NCI-H187 (cell line): Measurements from ENCODE around the gene DDAH2.

Experiments used
- DNase-seq, 2 experiments: peaks; one replicate each; lab custom pipeline; 2025; lab: John Stamatoyannopoulos, UW

DDAH2 gene

DNA sequence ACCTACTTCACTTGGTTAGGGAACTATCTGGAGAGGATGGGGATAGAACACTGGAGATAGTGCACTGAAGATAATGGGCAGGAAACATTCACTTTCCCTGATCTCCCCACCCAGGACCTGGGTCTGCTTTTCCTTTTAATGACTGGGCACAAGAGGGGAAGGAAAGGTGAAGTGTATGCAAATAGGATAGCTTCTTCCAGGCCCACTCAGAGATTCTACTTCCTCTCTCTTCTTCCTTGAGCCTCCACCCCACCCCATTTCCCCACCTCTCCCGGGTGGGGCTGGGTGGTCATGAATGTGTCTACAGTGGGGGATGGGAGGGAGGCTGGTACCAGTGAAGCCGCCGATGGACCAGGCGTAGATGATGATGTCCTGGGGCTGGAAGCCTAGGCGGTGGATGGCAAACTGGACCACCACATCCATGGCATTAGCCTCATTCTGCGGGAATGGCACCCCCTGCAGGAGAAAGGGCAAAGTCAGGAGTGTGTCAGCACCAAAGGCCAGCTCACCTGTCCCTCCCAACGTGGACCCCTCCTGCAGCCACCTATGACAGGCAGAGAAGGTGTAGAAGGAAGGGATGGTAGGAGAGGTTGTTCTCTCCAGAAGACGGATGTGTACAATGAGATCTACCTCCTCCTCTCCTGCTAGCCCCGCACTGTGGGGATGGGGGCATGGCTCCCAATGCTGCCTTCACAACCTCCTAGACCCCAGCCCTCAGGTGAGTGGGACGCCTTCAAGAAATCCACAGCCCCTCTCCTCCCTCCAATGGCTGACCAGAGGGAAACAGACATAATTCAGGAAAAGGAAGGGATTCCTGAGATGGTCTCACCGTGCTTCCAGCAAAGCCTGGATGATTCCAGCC is 39.6 kb downstream of the DDAH2 start:
- no peak for DNase-seq

DNA sequence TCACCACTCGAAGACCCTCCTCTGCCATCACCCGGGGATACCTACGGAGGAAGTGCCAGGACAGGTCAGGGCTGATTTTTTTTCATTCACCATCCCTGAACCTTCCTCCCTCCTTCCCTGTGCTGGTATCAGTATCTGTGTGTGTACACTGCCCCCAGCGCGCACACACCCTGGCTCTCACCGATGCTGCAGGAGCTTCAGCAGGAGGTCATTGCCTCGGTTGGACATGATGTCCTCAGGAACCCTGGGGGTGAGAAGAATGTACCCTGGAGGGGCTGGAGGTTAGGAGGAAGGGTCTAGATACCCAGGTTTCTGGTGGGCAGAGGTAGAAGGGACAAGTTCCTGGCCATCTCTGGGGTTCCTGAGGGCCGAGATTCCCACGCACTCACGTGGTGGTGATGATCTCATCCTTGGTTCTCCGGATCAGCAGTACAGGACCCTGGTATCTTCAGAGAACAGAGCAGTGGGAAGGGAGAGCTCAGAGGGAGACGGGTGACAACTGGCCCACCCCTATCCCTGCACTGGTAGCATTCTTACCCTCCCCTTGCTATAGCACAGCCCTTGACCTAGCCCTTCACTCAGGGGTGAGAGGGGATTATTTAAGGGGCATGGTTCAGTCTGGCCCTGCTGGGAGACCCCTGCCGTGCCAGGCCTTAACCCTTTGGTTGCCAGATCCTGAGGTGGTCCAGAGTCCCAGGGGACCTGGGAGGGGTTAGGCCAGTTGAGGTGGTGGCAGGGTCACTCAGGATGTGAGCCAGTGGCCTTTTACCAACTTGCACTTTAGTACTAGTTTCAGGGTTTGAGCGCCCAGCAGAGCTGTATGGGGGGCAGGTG is 41.0 kb downstream of the DDAH2 start:
- DNase-seq: no peak

DNA sequence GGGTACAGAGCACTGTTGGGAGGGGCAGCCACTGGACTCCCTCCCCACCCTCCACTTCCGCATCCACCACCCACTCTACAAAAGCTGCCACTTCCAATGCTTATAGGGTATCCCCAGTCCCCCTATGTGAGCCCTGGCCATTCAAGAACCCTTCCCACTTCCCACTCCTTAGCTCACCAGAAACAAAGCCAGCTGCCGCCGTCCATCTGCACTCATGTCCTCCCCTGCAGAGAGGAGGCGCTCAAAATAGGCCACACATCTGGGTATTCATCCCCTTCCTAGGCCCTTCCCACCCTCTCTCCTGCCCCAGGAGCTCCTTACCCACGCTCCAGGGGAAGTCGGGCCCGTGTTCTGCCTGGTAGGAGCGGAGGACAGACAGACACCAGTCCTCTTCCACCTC is 41.8 kb downstream of the DDAH2 start:
- DNase-seq: no peak

DNA sequence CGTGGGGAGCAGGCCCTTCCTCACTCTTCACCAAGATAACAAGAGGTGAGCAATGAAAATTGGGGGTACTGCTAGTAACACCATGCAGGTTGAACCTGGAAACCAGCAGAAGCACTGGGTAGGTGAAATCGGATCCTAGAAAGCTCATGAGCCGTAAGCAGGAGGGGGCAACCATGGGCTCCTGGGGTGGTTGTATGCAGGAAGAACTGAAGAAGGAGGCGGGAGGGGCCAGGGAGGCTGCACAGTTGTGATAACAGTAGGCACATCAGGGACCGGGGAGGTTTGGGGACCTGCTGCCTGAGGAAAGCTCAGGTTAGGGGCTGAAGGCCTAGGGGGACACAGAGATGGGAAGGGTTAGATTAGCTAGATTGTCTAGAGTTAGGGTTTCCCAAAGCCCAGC is 42.6 kb downstream of the DDAH2 start:
- DNase-seq: no peak

DNA sequence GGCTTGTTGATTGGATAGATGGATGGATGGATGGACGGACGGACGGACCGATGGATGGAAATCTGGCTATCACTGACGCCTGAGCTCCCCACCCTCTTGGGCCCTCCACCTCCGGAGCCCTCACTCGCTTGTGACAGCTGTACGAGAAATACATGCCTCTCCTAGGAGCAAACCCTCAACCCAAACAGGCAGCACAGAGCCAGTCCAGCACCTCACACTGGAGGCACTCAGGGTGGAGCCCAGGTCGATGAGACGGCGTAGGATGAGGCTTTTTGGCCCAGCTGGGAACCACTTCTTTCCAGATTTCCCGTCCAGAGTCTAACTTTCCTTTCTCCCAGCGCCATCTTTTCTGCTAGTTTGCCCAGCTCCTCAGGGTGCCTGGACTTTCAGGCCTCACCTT is 45.5 kb downstream of the DDAH2 start:
- DNase-seq: no peak

DNA sequence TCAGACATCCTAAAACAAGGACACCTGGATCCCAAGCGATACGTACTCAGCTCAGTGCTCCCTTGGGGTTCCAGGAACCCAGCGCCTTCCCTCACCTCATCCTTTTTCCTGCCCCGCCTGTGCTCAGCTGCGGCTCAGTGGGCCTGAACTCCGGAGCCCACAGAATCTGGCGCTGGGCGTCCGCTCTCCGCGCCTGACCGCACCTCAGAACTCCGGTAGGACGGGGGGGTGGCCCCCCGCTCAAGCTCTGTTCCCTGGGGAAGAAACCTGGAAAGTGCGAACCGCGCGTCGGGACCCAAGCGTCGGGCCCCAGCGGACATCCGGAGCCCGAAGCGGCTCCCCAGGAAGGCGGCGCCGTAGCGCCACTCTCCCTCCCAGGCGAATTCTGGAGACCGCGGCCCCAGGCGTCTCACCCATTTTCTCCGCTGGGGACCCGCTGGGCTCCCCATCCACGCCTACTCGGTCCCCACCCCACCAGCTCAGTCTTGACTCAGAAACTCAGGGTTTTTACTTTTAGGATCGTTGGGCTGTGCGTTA is 47.9 kb downstream of the DDAH2 start:
- DNase-seq: peak in 1 of 2 experiments; percentile 3

DNA sequence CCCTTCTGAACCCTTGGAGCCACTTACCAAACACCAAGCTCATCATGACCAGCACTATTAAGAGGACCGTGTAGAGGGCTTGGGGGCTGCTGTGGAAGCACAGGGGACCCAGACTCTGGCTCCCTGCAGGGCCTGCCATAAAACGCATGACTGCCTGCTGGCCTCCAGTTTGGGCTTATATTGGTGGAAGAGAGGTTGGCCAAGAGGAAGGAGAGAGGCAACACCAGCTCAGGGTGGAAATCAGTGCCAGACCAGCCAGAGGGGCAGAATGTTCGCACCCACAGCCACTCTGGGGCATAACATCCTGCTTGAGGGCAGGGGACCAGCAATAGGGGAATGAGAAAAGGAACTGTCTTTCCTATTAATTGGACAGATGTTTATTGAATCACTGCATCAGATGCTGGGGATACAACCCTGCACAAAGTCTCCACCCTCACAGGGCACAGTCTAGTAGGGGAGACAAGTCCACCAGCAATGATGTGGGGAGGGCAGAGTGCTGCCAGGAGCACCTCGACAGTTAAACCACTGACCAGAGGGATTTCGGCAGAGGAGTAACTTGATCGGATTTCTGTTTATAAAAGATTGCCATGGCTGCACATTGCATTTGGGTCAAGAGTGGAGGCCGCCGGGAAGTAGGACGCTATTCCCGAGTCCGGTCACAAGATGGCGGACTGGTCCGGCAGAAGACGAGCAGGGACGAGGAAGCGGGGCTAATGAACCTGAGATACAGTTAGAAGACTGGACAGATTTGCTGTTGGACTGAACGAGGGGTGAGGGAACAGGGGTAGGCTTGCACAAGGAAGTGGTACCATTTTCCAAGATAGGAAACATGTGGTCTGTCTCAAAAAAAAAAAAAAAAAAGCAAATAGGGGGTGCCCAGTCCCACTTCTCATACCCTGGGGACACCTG is 48.6 kb downstream of the DDAH2 start, which contains the start of gene LY6G5C:
Gene LY6G5C, minus strand, starts transcription at position 842 of the 909 bp plus-strand sequence. Its CDS starts 694 bp downstream, at position 148.
- peak; percentile 18 to 60 for DNase-seq

DNA sequence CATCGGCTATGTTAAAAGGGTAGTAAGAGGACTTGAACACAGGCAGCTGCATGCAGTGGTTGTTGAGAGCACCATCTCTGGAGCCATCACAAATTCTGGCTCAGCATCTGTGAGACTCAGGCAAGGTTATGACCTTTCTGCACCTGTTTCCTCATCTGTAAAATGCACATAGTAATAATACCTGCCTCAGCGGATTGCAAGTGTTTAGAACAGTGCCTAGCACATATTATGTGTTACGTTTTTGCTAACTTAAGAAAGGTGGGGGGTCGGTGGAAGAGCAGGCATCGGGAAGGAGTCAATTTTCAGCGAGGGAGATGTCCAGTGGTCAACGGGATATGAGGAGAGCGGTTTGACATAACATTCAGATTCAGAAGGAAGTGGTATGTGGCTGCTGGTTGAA is 51.1 kb downstream of the DDAH2 start:
- no peak for DNase-seq
